SJSA1 (cell line): ENCODE measurements around the gene KDM6A. TPM values are rescaled to one million over a fixed set of nuclear protein-coding genes. Genes with fewer than 3 reads are reported as not detected.
"Not testable (repeated sequence)": the region's sequence is repeated elsewhere in the genome, so short reads cannot be mapped to it uniquely, and the experiment has no call there.

Experiments used
- DNase-seq, 2 experiments: peaks; one replicate each; pipeline ENCODE4 v3.0.0-alpha.2; 2015 to 2020; ENCODE audit warnings: low spot score in 2 of 2, low read depth in 1 of 2
- H3K27ac ChIP-seq: fragments of 250-450 bp; sonication (Bioruptor Pico); 2 replicates; pipeline ENCODE4 v1.5.1; 2020; ENCODE audit warnings: mild to moderate bottlenecking, moderate library complexity
- H3K27me3 ChIP-seq: fragments of 250-450 bp; sonication (Bioruptor Pico); replicated peaks from 2 replicates; pipeline ENCODE4 v1.5.1; 2020; ENCODE audit warnings: mild to moderate bottlenecking, moderate library complexity
- H3K36me3 ChIP-seq: fragments of 250-450 bp; sonication (Bioruptor Pico); 2 replicates; pipeline ENCODE4 v1.5.1; 2020; ENCODE audit warnings: mild to moderate bottlenecking
- H3K4me1 ChIP-seq: fragments of 250-450 bp; sonication (Bioruptor Pico); replicated peaks from 2 replicates; pipeline ENCODE4 v1.6.1; 2021; ENCODE audit warnings: mild to moderate bottlenecking
- H3K4me3 ChIP-seq: fragments of 250-450 bp; sonication (Bioruptor Pico); 2 replicates; pipeline ENCODE4 v1.5.1; 2020; ENCODE audit warnings: mild to moderate bottlenecking
- H3K9me3 ChIP-seq: fragments of 250-450 bp; sonication (Bioruptor Pico); replicated peaks from 2 replicates; pipeline ENCODE4 v1.5.1; 2020; ENCODE audit warnings: mild to moderate bottlenecking
- total RNA-seq: library from RNA; depleted of rRNA; stranded (reverse); fragments of >200 nt; shearing (Covaris generic); gene quantifications from 2 replicates; pipeline ENCODE4 v1.2.3, GENCODE V29; 2014

KDM6A gene
- total RNA-seq, 1 experiment from 2014 or later = 20.8 TPM

- H3K4me1 ChIP-seq = no peaks in the 10 kb centered on the region
- no peaks in the 10 kb centered on the region for H3K27me3 ChIP-seq
- DNase-seq = peak; percentile 36 to 37
- H3K4me3 ChIP-seq = peak overlapping the region; percentile 88
- H3K27ac ChIP-seq = peak overlapping the region; percentile 96
- peaks cover 16% of the 10 kb centered on the region for H3K36me3 ChIP-seq
- H3K9me3 ChIP-seq = no peaks in the 10 kb centered on the region
Measured at GRCh38 chrX:44874420-44875184, 1.6 kb downstream of the KDM6A start.

- Histone ChIP-seq H3K4me3 (peak overlapping the region; percentile 88), H3K36me3 (peaks cover 16% of the 10 kb centered on the region), H3K27ac (no peak overlapping the region), H3K4me1 (no peaks in the 10 kb centered on the region), H3K27me3 (no peaks in the 10 kb centered on the region), H3K9me3 (no peaks in the 10 kb centered on the region)
- DNase-seq = no peak
Measured at GRCh38 chrX:44875185-44875489, 2.1 kb downstream of the KDM6A start.

- DNase-seq = no peak
- Histone ChIP-seq H3K4me3 (no peak overlapping the region), H3K27ac (no peak overlapping the region), H3K4me1 (no peaks in the 10 kb centered on the region), H3K27me3 (no peaks in the 10 kb centered on the region), H3K36me3 (peaks cover 16% of the 10 kb centered on the region), H3K9me3 (no peaks in the 10 kb centered on the region)
Measured at GRCh38 chrX:44876086-44876485, 3.1 kb downstream of the KDM6A start.

GRCh38 chrX:44876767-44877166 is 3.8 kb downstream of the KDM6A start:
- peaks cover 16% of the 10 kb centered on the region for H3K36me3 ChIP-seq
- no peak overlapping the region for H3K27ac ChIP-seq
- no peak overlapping the region for H3K4me3 ChIP-seq
- no peaks in the 10 kb centered on the region for H3K4me1 ChIP-seq
- no peaks in the 10 kb centered on the region for H3K27me3 ChIP-seq
- no peak for DNase-seq
- no peaks in the 10 kb centered on the region for H3K9me3 ChIP-seq

- Histone ChIP-seq H3K27ac (no peak overlapping the region), H3K9me3 (no peaks in the 10 kb centered on the region), H3K27me3 (no peaks in the 10 kb centered on the region), H3K4me3 (no peak overlapping the region), H3K4me1 (no peaks in the 10 kb centered on the region), H3K36me3 (peaks cover 6% of the 10 kb centered on the region)
- no peak for DNase-seq
Measured at GRCh38 chrX:44878780-44879179, 5.8 kb downstream of the KDM6A start.

GRCh38 chrX:44881549-44881948 is 8.6 kb downstream of the KDM6A start:
- no peaks in the 10 kb centered on the region for H3K9me3 ChIP-seq
- no peaks in the 10 kb centered on the region for H3K27me3 ChIP-seq
- no peak overlapping the region for H3K27ac ChIP-seq
- DNase-seq = no peak
- no peaks in the 10 kb centered on the region for H3K36me3 ChIP-seq
- no peak overlapping the region for H3K4me3 ChIP-seq
- H3K4me1 ChIP-seq = no peaks in the 10 kb centered on the region

- no peaks in the 10 kb centered on the region for H3K27me3 ChIP-seq
- no peaks in the 10 kb centered on the region for H3K9me3 ChIP-seq
- H3K27ac ChIP-seq = no peak overlapping the region
- H3K4me1 ChIP-seq = no peaks in the 10 kb centered on the region
- DNase-seq = no peak
- no peaks in the 10 kb centered on the region for H3K36me3 ChIP-seq
- H3K4me3 ChIP-seq = no peak overlapping the region
Measured at GRCh38 chrX:44882635-44883034, 9.6 kb downstream of the KDM6A start.

GRCh38 chrX:44884944-44885343 is 12.0 kb downstream of the KDM6A start:
- H3K27me3 ChIP-seq = no peaks in the 10 kb centered on the region
- no peak overlapping the region for H3K27ac ChIP-seq
- no peaks in the 10 kb centered on the region for H3K9me3 ChIP-seq
- no peaks in the 10 kb centered on the region for H3K36me3 ChIP-seq
- H3K4me3 ChIP-seq = no peak overlapping the region
- no peak for DNase-seq
- no peaks in the 10 kb centered on the region for H3K4me1 ChIP-seq

- Histone ChIP-seq H3K27me3 (no peaks in the 10 kb centered on the region), H3K9me3 (no peaks in the 10 kb centered on the region), H3K4me3 (no peak overlapping the region), H3K4me1 (no peaks in the 10 kb centered on the region), H3K36me3 (no peaks in the 10 kb centered on the region), H3K27ac (no peak overlapping the region)
- no peak for DNase-seq
Measured at GRCh38 chrX:44889824-44890223, 16.8 kb downstream of the KDM6A start.

- Histone ChIP-seq H3K4me1 (no peaks in the 10 kb centered on the region), H3K4me3 (no peak overlapping the region)
Measured at GRCh38 chrX:44890247-44890646, 17.3 kb downstream of the KDM6A start.

GRCh38 chrX:44890687-44891086 is 17.7 kb downstream of the KDM6A start:
- not testable (repeated sequence) for H3K36me3 ChIP-seq, H3K27ac ChIP-seq, DNase-seq, H3K4me3 ChIP-seq, H3K4me1 ChIP-seq, H3K9me3 ChIP-seq, H3K27me3 ChIP-seq

More at GRCh38 chrX:44890247-44890646, 17.3 kb downstream of the KDM6A start:
- Histone ChIP-seq H3K36me3 (no peaks in the 10 kb centered on the region), H3K27me3 (no peaks in the 10 kb centered on the region), H3K27ac (no peak overlapping the region), H3K9me3 (no peaks in the 10 kb centered on the region)
- DNase-seq = no peak

GRCh38 chrX:44891642-44892041 is 18.7 kb downstream of the KDM6A start:
- no peak for DNase-seq
- Histone ChIP-seq H3K9me3 (no peaks in the 10 kb centered on the region), H3K27ac (no peak overlapping the region), H3K4me3 (no peak overlapping the region), H3K36me3 (no peaks in the 10 kb centered on the region), H3K27me3 (no peaks in the 10 kb centered on the region), H3K4me1 (no peaks in the 10 kb centered on the region)

- no peaks in the 10 kb centered on the region for H3K9me3 ChIP-seq
- no peaks in the 10 kb centered on the region for H3K36me3 ChIP-seq
- H3K27me3 ChIP-seq = no peaks in the 10 kb centered on the region
- no peaks in the 10 kb centered on the region for H3K4me1 ChIP-seq
- no peak for DNase-seq
- H3K27ac ChIP-seq = no peak overlapping the region
- no peak overlapping the region for H3K4me3 ChIP-seq
Measured at GRCh38 chrX:44896876-44897186, 23.8 kb downstream of the KDM6A start.

GRCh38 chrX:44897539-44897938 is 24.6 kb downstream of the KDM6A start:
- DNase-seq = no peak
- Histone ChIP-seq H3K9me3 (no peaks in the 10 kb centered on the region; the same call in 1 of the 2 replicates), H3K27me3 (no peaks in the 10 kb centered on the region), H3K4me3 (no peak overlapping the region), H3K4me1 (no peaks in the 10 kb centered on the region), H3K36me3 (no peaks in the 10 kb centered on the region), H3K27ac (no peak overlapping the region)
